K562 (cell line): ENCODE results near the gene FRMD7. TPM values are rescaled to one million over a fixed set of nuclear protein-coding genes. Genes with fewer than 3 reads are reported as not detected.

Experiments
- ATAC-seq: fragments of 200-7000 bp; cut with Tn5 transposase; 3 replicates; pipeline ENCODE4 v1.9.1; 2020; ENCODE audit warnings: moderate library complexity
- BruUV-seq: library from RNA; stranded (reverse); fragments of 400-500 nt; replicated peaks from 2 replicates; lab custom pipeline; 2021; lab: Mats Ljungman, UMichigan
- CTCF ChIA-PET: fragments of 300-600 bp; formaldehyde crosslinking; extraction: SDS; loops from one replicate; lab custom pipeline; 2021; ENCODE audit warnings: low intra/inter-chr PET ratio; lab: Yijun Ruan, JAX
- POLR2A ChIA-PET: fragments of 300-600, 350-650 bp; sonication (Branson Sonifier 250); formaldehyde crosslinking; extraction: SDS; loops from one replicate; lab custom pipeline; 2021; ENCODE audit warnings: antibody characterized with exemption, inconsistent platforms; lab: Yijun Ruan, JAX
- DNase-seq, 4 experiments: peaks; one replicate each; pipeline versions ENCODE4 v3.0.0 to v3.0.0-alpha.2; 2011 to 2018; ENCODE audit warnings: low spot score in 3 of 4, mixed read lengths in 3 of 4; ENCODE audit errors: extremely low read depth in 1 of 4
- FAIRE-seq: peaks from 2 replicates; lab custom pipeline; 2011; peaks lifted over from hg19 to GRCh38; lab: Jason Lieb, UNC
- H2AFZ ChIP-seq: 2 replicates; pipeline ENCODE4 v1.6.0; 2011; ENCODE audit warnings: low read depth, low read length, control low read depth, inconsistent platforms
- H3K27ac ChIP-seq: fragments of 200-600 bp; 3 replicates; pipeline ENCODE4 v1.8.0; 2011; ENCODE audit warnings: low read depth, mild to moderate bottlenecking, control low read depth, inconsistent platforms, low read length, moderate library complexity, mixed read lengths; ENCODE audit errors: extremely low read depth
- H3K27me3 ChIP-seq, 2 experiments: fragments of 300-600 bp in 1 of 2; 2 replicates in 1 of 2; 3 replicates in 1 of 2; pipeline versions ENCODE4 v1.6.0 to v1.8.0; 2011; ENCODE audit warnings: inconsistent platforms in 2 of 2, low read length in 2 of 2, mild to moderate bottlenecking in 1 of 2, mixed read lengths in 1 of 2, moderate library complexity in 1 of 2; ENCODE audit not compliant: control insufficient read depth in 2 of 2, insufficient read depth in 2 of 2
- H3K36me3 ChIP-seq: fragments of 300-600 bp; 3 replicates; pipeline ENCODE4 v1.8.0; 2011; ENCODE audit warnings: mild to moderate bottlenecking, low read length, inconsistent platforms; ENCODE audit not compliant: control insufficient read depth, insufficient read depth
- H3K4me1 ChIP-seq, 2 experiments: fragments of 200-600 bp in 1 of 2; replicated peaks in 1 of 2; 2 replicates in 1 of 2; 3 replicates in 1 of 2; pipeline versions ENCODE4 v1.5.1 to v1.8.0; 2011; ENCODE audit warnings: inconsistent platforms in 2 of 2, low read length in 2 of 2, mild to moderate bottlenecking in 1 of 2, mixed read lengths in 1 of 2, moderate library complexity in 1 of 2; ENCODE audit not compliant: control insufficient read depth in 2 of 2, insufficient read depth in 2 of 2
- H3K4me2 ChIP-seq: 2 replicates; pipeline ENCODE4 v1.6.1; 2011; ENCODE audit warnings: low read length, control low read depth, inconsistent platforms, mixed read lengths; ENCODE audit not compliant: insufficient read depth
- H3K4me3 ChIP-seq: fragments of 200-600 bp; sonication (generic), shearing (Covaris generic); 2 replicates; pipeline ENCODE4 v1.5.1; 2016; ENCODE audit warnings: control low read depth, inconsistent platforms
- H3K79me2 ChIP-seq: fragments of 200-600 bp; 3 replicates; pipeline ENCODE4 v1.8.0; 2011; ENCODE audit warnings: low read length, inconsistent platforms; ENCODE audit not compliant: control insufficient read depth, insufficient read depth
- H3K9ac ChIP-seq, 2 experiments: 2 replicates each; pipeline versions ENCODE4 v1.6.0 to v1.6.1; 2011; ENCODE audit warnings: low read depth in 2 of 2, low read length in 2 of 2, control low read depth in 1 of 2, inconsistent platforms in 1 of 2, mild to moderate bottlenecking in 1 of 2, mixed read lengths in 1 of 2; ENCODE audit not compliant: insufficient read depth in 1 of 2
- H3K9me1 ChIP-seq: one replicate; pipeline ENCODE4 v1.6.0; 2011; ENCODE audit warnings: inconsistent platforms, mild to moderate bottlenecking, low read length, moderate library complexity; ENCODE audit not compliant: control insufficient read depth, insufficient read depth
- H3K9me3 ChIP-seq: replicated peaks from 2 replicates; pipeline ENCODE4 v1.5.1; 2011; ENCODE audit warnings: low read depth, low read length, inconsistent platforms; ENCODE audit not compliant: control insufficient read depth, insufficient read depth
- H4K20me1 ChIP-seq: replicated peaks from 2 replicates; pipeline ENCODE4 v1.6.1; 2011; ENCODE audit warnings: low read length, inconsistent platforms, mixed read lengths; ENCODE audit not compliant: control insufficient read depth, insufficient read depth
- C11orf30 ChIP-seq: fragments of 450-650 bp; IDR thresholded peaks from 2 replicates; pipeline ENCODE4 v1.6.1; 2016; ENCODE audit warnings: low read depth, mild to moderate bottlenecking
- CEBPG ChIP-seq, 3 experiments: fragments of 200-800 bp in 1 of 3; sonication (Bioruptor generic) in 1 of 3; sonication (generic) in 1 of 3; formaldehyde crosslinking in 1 of 3; IDR thresholded peaks in 2 of 3; conservative IDR thresholded peaks in 1 of 3; 2 replicates each; pipeline versions ENCODE4 v1.6.1 to v1.8.0; 2016 to 2022; ENCODE audit warnings: missing compliant biosample characterization in 2 of 3, missing genetic modification characterization in 2 of 3, mild to moderate bottlenecking in 1 of 3, missing genetic modification reagents in 1 of 3
- DLX4 ChIP-seq: fragments of 250-450 bp; sonication (Bioruptor Pico); IDR thresholded peaks from 2 replicates; pipeline ENCODE4 v1.6.1; 2021; ENCODE audit warnings: mild to moderate bottlenecking
- E2F3 ChIP-seq: fragments of 250-450 bp; sonication (Bioruptor Pico); IDR thresholded peaks from 2 replicates; pipeline ENCODE4 v1.4.0; 2020; ENCODE audit warnings: mild to moderate bottlenecking
- ELF2 ChIP-seq: fragments of 250-450 bp; sonication (Bioruptor Pico); IDR thresholded peaks from 2 replicates; pipeline ENCODE4 v1.5.0; 2021; ENCODE audit warnings: mild to moderate bottlenecking
- HCFC1 ChIP-seq: IDR thresholded peaks from 2 replicates; pipeline ENCODE4 v1.6.1; 2012; ENCODE audit warnings: low read depth, low read length, improper control_type of control experiment
- TOE1 ChIP-seq, 2 experiments: fragments of 450-650 bp in 1 of 2; sonication (generic) in 1 of 2; formaldehyde crosslinking in 1 of 2; IDR thresholded peaks; 2 replicates each; pipeline versions ENCODE4 v1.7.1 to v1.8.0; 2016 to 2022; ENCODE audit warnings: borderline replicate concordance in 2 of 2, mild to moderate bottlenecking in 2 of 2, antibody characterized with exemption in 1 of 2, inconsistent platforms in 1 of 2, low read depth in 1 of 2, missing genetic modification reagents in 1 of 2, moderate library complexity in 1 of 2
- ZNF644 ChIP-seq: fragments of 200-800 bp; sonication (Bioruptor generic); IDR thresholded peaks from 2 replicates; pipeline ENCODE4 v1.6.1; 2016; ENCODE audit warnings: low read depth, missing genetic modification characterization, missing compliant biosample characterization
- WGBS: fragments of 100-300 bp; shearing (Covaris generic); methylation state at CpG from one replicate; pipeline ENCODE4 v1.1.6; 2016; ENCODE audit warnings: low coverage, mixed read lengths; ENCODE audit not compliant: insufficient coverage; ENCODE audit errors: missing lambda C conversion rate; 5-methylcytosine and 5-hydroxymethylcytosine counted together
- in situ Hi-C: fragments of 300-500 bp; cut with MboI; formaldehyde crosslinking; loops from 4 replicates; pipeline ENCODE4 v1.15.0; 2018; ENCODE audit warnings: inconsistent platforms, mixed read lengths
- intact Hi-C: fragments of 100-400 bp; cut with micrococcal nuclease; formaldehyde crosslinking; loops from 2 replicates; pipeline ENCODE4 v1.14.2; 2022
- polyA plus RNA-seq, 8 experiments: library from polyadenylated mRNA; depleted of rRNA in 4 of 8; stranded (reverse) in 5 of 8; unstranded in 3 of 8; fragments of >200 nt; fragmentation: Nextera tagmentation in 2 of 8; fragmentation: Illumina TruSeq in 1 of 8; extraction: Ambion mirVana in 2 of 8; extraction: Trizol in 1 of 8; gene quantifications; 2 replicates each; pipeline versions ENCODE4 v1.2.1 to v1.2.3, GENCODE V29; 2011 to 2014; ENCODE audit warnings: inconsistent platforms in 1 of 8, missing spikeins in 1 of 8
- total RNA-seq, 7 experiments: library from RNA; depleted of rRNA in 6 of 7; stranded (reverse); fragments of >200 nt in 6 of 7; fragmentation: Illumina TruSeq in 2 of 7; extraction: Trizol in 2 of 7; gene quantifications; 2 replicates each; pipeline versions ENCODE4 v1.2.1 to v1.2.3, GENCODE V29; 2011 to 2021; ENCODE audit warnings: low replicate concordance in 1 of 7

Gene FRMD7
- total and polyA plus RNA-seq, 9 of the 15 experiments (the other 6 are each of a cell fraction or from before 2014, with no cell fraction given): 0.06 to 0.09 TPM; not detected in 7

GRCh38 chrX:132093239-132093860 is 34.5 kb downstream of the FRMD7 start:
- intact Hi-C loops (loop anchor here (2.0 to 5.0 kb wide), 2 partner anchors 241 to 521 kb away; no protein-coding TSS in a partner anchor), in situ Hi-C loops (loop anchor here (25.0 kb wide), 1 partner anchor 519 kb away; no protein-coding TSS in a partner anchor)
- no peak for FAIRE-seq
- Histone ChIP-seq H3K9ac (no peak overlapping the region), H3K4me2 (no peak overlapping the region), H3K4me1 (no peaks in the 10 kb centered on the region), H3K36me3 (no peaks in the 10 kb centered on the region), H3K4me3 (no peak overlapping the region), H3K27me3 (no peaks in the 10 kb centered on the region; a peak in 2 of 5 replicates), H3K27ac (no peak overlapping the region), H2AFZ (no peak overlapping the region), H4K20me1 (no peaks in the 10 kb centered on the region), H3K9me1 (no peaks in the 10 kb centered on the region), H3K9me3 (no peaks in the 10 kb centered on the region), H3K79me2 (no peaks in the 10 kb centered on the region)
- WGBS: 0% methylated on average over 4 of the region's 4 CpGs
- ChIA-PET POLR2A (no interaction called here), CTCF (no interaction called here)
- no TSS peak for BruUV-seq
- TF ChIP-seq HCFC1: no peak
- no peak for TF ChIP-seq C11orf30
- no peak for TF ChIP-seq ZNF644
- no peak for TF ChIP-seq CEBPG (CRISPR knock-in tag; IDR thresholded peaks at IDR 0.05)
- TF ChIP-seq CEBPG (tag; conservative IDR thresholded peaks at IDR 0.05 in 1 of 2, IDR thresholded peaks at IDR 0.05 in 1 of 2): no peak
- TF ChIP-seq ELF2 (CRISPR knock-in tag): no peak
- TF ChIP-seq TOE1 (IDR thresholded peaks at IDR 0.05; ENCODE audit: borderline replicate concordance): no peak
- TF ChIP-seq TOE1 (CRISPR knock-in tag; IDR thresholded peaks at IDR 0.05; ENCODE audit: borderline replicate concordance, low read depth): no peak
- TF ChIP-seq DLX4: no peak
- no peak for TF ChIP-seq E2F3 (CRISPR knock-in tag)
- no peak; the same call in 2 of the 3 replicates for ATAC-seq
- no peak for DNase-seq
